SK-N-SH (cell line): ENCODE data around the gene TLNRD1. TPM values are rescaled to one million over a fixed set of nuclear protein-coding genes. Genes with fewer than 3 reads are reported as not detected.

Experiments used
- CTCF ChIA-PET: fragments of 300-600, 350-600 bp; formaldehyde crosslinking; extraction: SDS; loops from one replicate; lab custom pipeline; 2021; lab: Yijun Ruan, JAX
- POLR2A ChIA-PET: fragments of 350-600 bp; sonication (Branson Sonifier 250); formaldehyde crosslinking; extraction: SDS; loops from one replicate; lab custom pipeline; 2020; ENCODE audit warnings: antibody characterized with exemption, inconsistent platforms; lab: Yijun Ruan, JAX
- DNase-seq: peaks from one replicate; pipeline ENCODE4 v3.0.0; 2012
- H2AFZ ChIP-seq: fragments of 200-600 bp; sonication (generic); 2 replicates; pipeline ENCODE4 v1.8.1; 2016; ENCODE audit warnings: antibody characterized with exemption, mild to moderate bottlenecking, low read depth
- H3F3A ChIP-seq: fragments of 200-600 bp; sonication (generic); replicated peaks from 2 replicates; pipeline ENCODE3; 2016; ENCODE audit warnings: antibody characterized with exemption, mild to moderate bottlenecking; ENCODE audit not compliant: insufficient read depth
- H3K27ac ChIP-seq, 2 experiments: fragments of 200-500 bp in 1 of 2; fragments of 200-600 bp in 1 of 2; sonication (Bioruptor generic) in 1 of 2; sonication (generic), shearing (Covaris generic) in 1 of 2; 2 replicates each; pipeline versions ENCODE4 v1.5.1 to v1.6.1; 2014 to 2016; ENCODE audit warnings: low read depth in 2 of 2, inconsistent platforms in 1 of 2, low read length in 1 of 2, mild to moderate bottlenecking in 1 of 2, mixed read lengths in 1 of 2
- H3K27me3 ChIP-seq: fragments of 200-600 bp; sonication (generic), shearing (Covaris generic); 2 replicates; pipeline ENCODE4 v1.6.1; 2016; ENCODE audit warnings: mixed run types; ENCODE audit not compliant: insufficient read depth
- H3K36me3 ChIP-seq, 2 experiments: fragments of 200-500 bp in 1 of 2; fragments of 200-600 bp in 1 of 2; sonication (Bioruptor generic) in 1 of 2; sonication (generic) in 1 of 2; replicated peaks in 1 of 2; 2 replicates each; pipeline versions ENCODE3 to v1.5.1; 2014 to 2016; ENCODE audit warnings: low read length in 1 of 2, mild to moderate bottlenecking in 1 of 2; ENCODE audit not compliant: insufficient read depth in 2 of 2, control insufficient read depth in 1 of 2
- H3K4me1 ChIP-seq, 2 experiments: fragments of 200-500 bp in 1 of 2; fragments of 200-600 bp in 1 of 2; sonication (Bioruptor generic) in 1 of 2; sonication (generic), shearing (Covaris generic) in 1 of 2; 2 replicates each; pipeline versions ENCODE4 v1.5.1 to v1.6.1; 2014 to 2016; ENCODE audit warnings: low read depth in 1 of 2, low read length in 1 of 2, mixed run types in 1 of 2; ENCODE audit not compliant: insufficient read depth in 2 of 2, control insufficient read depth in 1 of 2
- H3K4me2 ChIP-seq: fragments of 200-600 bp; sonication (generic), shearing (Covaris generic); 2 replicates; pipeline ENCODE4 v1.6.1; 2017; ENCODE audit warnings: mixed run types
- H3K4me3 ChIP-seq, 2 experiments: fragments of 200-500 bp in 1 of 2; fragments of 200-600 bp in 1 of 2; sonication (Bioruptor generic) in 1 of 2; sonication (generic), shearing (Covaris generic) in 1 of 2; 2 replicates each; pipeline versions ENCODE4 v1.5.1 to v1.8.1; 2014 to 2016; ENCODE audit warnings: low read depth in 2 of 2, inconsistent platforms in 1 of 2, low read length in 1 of 2, mild to moderate bottlenecking in 1 of 2, mixed read lengths in 1 of 2, moderate library complexity in 1 of 2
- H3K79me2 ChIP-seq: fragments of 200-600 bp; sonication (generic); 2 replicates; pipeline ENCODE4 v1.8.1; 2017; ENCODE audit warnings: mild to moderate bottlenecking; ENCODE audit not compliant: insufficient read depth
- H3K9ac ChIP-seq: fragments of 200-600 bp; sonication (generic); 2 replicates; pipeline ENCODE4 v1.6.1; 2017; ENCODE audit warnings: mixed run types
- H3K9me2 ChIP-seq: fragments of 200-600 bp; sonication (generic); 2 replicates; pipeline ENCODE4 v1.6.1; 2017; ENCODE audit warnings: mixed run types
- H3K9me3 ChIP-seq: fragments of 200-600 bp; sonication (generic); 2 replicates; pipeline ENCODE4 v1.6.1; 2017; ENCODE audit warnings: mixed run types, mild to moderate bottlenecking, moderate library complexity
- H4K20me1 ChIP-seq: fragments of 200-600 bp; sonication (generic); 2 replicates; pipeline ENCODE4 v1.6.1; 2017; ENCODE audit warnings: mild to moderate bottlenecking, mixed run types; ENCODE audit not compliant: insufficient read depth
- EZH2phosphoT487 ChIP-seq: fragments of 200-600 bp; sonication (generic); IDR thresholded peaks from 2 replicates; pipeline ENCODE4 v1.6.1; 2017; ENCODE audit warnings: low read depth, mixed run types, mild to moderate bottlenecking, antibody characterized with exemption, moderate library complexity, borderline replicate concordance
- FOSL2 ChIP-seq: IDR thresholded peaks from 2 replicates; pipeline ENCODE4 v1.4.0; 2012; ENCODE audit warnings: low read depth, mild to moderate bottlenecking, moderate library complexity, borderline replicate concordance
- FOXJ3 ChIP-seq: sonication (generic); formaldehyde crosslinking; IDR thresholded peaks from 2 replicates; pipeline ENCODE4 v1.5.1; 2020; ENCODE audit warnings: mild to moderate bottlenecking, missing genetic modification reagents
- GABPA ChIP-seq: IDR thresholded peaks from 2 replicates; pipeline ENCODE4 v1.4.0; 2012; ENCODE audit warnings: low read depth, mild to moderate bottlenecking
- GATA2 ChIP-seq: sonication (generic); formaldehyde crosslinking; IDR thresholded peaks from 2 replicates; pipeline ENCODE4 v1.5.0; 2020; ENCODE audit warnings: mild to moderate bottlenecking, missing genetic modification reagents
- JUND ChIP-seq: IDR thresholded peaks from 2 replicates; pipeline ENCODE4 v1.4.0; 2012
- MAX ChIP-seq: IDR thresholded peaks from 2 replicates; pipeline ENCODE4 v1.4.0; 2012; ENCODE audit warnings: low read depth
- MEF2A ChIP-seq: IDR thresholded peaks from 2 replicates; pipeline ENCODE4 v1.4.0; 2012; ENCODE audit warnings: low read depth, borderline replicate concordance
- PBX3 ChIP-seq: IDR thresholded peaks from 2 replicates; pipeline ENCODE4; 2012
- RAD21 ChIP-seq: IDR thresholded peaks from 2 replicates; pipeline ENCODE4 v1.6.1; 2012; ENCODE audit warnings: mild to moderate bottlenecking, low read length
- RFX5 ChIP-seq: IDR thresholded peaks from 2 replicates; pipeline ENCODE4 v1.6.1; 2012; ENCODE audit warnings: mild to moderate bottlenecking, improper control_type of control experiment, low read length
- RXRA ChIP-seq: IDR thresholded peaks from 2 replicates; pipeline ENCODE4 v1.4.0; 2012; ENCODE audit warnings: low read depth, mild to moderate bottlenecking, borderline replicate concordance
- SIN3A ChIP-seq: IDR thresholded peaks from 2 replicates; pipeline ENCODE4 v1.6.1; 2012; ENCODE audit warnings: low read depth, mild to moderate bottlenecking, low read length, moderate library complexity, borderline replicate concordance
- SMC3 ChIP-seq: IDR thresholded peaks from 2 replicates; pipeline ENCODE4 v1.6.1; 2012; ENCODE audit warnings: low read depth, low read length, improper control_type of control experiment
- TEAD4 ChIP-seq: IDR thresholded peaks from 2 replicates; pipeline ENCODE4 v1.4.0; 2012; ENCODE audit warnings: mild to moderate bottlenecking, borderline replicate concordance; ENCODE audit not compliant: insufficient read depth
- USF1 ChIP-seq: IDR thresholded peaks from 2 replicates; pipeline ENCODE4 v1.4.0; 2012; ENCODE audit warnings: low read depth, borderline replicate concordance
- USF2 ChIP-seq: fragments of 150-350 bp; IDR thresholded peaks from 2 replicates; pipeline ENCODE4 v1.6.1; 2017; ENCODE audit warnings: antibody characterized with exemption, low read length, low read depth, borderline replicate concordance
- YY1 ChIP-seq: IDR thresholded peaks from 2 replicates; pipeline ENCODE4 v1.4.0; 2012; ENCODE audit warnings: low read depth, mild to moderate bottlenecking
- WGBS: methylation state at CpG from one replicate; pipeline ENCODE4 v1.1.6; 2017; ENCODE audit warnings: low lambda C conversion rate; 5-methylcytosine and 5-hydroxymethylcytosine counted together
- polyA plus RNA-seq, 3 experiments: library from polyadenylated mRNA; depleted of rRNA; stranded (reverse); fragments of >200 nt; gene quantifications; 2 replicates each; pipeline ENCODE4 v1.2.3, GENCODE V29; 2012
- TF ChIP-seq, protein P1 (sequence below): IDR thresholded peaks from 2 replicates; pipeline ENCODE4 v1.6.1; 2012; ENCODE audit warnings: mild to moderate bottlenecking, low read depth, low read length, moderate library complexity

TLNRD1 gene
- polyA plus RNA-seq, 1 of the 3 experiments (the other 2 are of a cell fraction) = 5.0 TPM

DNA sequence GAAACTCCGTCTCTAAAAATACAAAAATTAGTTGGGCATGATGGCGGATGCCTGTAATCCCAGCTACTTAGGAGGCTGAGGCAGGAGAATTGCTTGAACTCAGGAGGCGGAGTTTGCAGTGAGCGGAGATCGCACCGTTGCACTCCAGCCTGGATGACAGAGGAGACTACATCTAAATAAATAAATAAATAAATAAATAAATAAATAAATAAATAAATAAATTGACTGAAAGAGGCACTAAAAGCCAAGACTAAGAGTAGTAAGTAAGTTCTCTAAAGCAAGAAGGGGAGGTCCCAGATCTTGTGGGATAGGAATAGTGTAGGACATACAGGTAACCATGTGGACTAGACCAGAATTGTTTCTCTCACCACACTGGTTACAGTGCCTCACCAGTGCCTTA is 40.0 kb downstream of the TLNRD1 start (continued):
- TF ChIP-seq, protein P1, sequence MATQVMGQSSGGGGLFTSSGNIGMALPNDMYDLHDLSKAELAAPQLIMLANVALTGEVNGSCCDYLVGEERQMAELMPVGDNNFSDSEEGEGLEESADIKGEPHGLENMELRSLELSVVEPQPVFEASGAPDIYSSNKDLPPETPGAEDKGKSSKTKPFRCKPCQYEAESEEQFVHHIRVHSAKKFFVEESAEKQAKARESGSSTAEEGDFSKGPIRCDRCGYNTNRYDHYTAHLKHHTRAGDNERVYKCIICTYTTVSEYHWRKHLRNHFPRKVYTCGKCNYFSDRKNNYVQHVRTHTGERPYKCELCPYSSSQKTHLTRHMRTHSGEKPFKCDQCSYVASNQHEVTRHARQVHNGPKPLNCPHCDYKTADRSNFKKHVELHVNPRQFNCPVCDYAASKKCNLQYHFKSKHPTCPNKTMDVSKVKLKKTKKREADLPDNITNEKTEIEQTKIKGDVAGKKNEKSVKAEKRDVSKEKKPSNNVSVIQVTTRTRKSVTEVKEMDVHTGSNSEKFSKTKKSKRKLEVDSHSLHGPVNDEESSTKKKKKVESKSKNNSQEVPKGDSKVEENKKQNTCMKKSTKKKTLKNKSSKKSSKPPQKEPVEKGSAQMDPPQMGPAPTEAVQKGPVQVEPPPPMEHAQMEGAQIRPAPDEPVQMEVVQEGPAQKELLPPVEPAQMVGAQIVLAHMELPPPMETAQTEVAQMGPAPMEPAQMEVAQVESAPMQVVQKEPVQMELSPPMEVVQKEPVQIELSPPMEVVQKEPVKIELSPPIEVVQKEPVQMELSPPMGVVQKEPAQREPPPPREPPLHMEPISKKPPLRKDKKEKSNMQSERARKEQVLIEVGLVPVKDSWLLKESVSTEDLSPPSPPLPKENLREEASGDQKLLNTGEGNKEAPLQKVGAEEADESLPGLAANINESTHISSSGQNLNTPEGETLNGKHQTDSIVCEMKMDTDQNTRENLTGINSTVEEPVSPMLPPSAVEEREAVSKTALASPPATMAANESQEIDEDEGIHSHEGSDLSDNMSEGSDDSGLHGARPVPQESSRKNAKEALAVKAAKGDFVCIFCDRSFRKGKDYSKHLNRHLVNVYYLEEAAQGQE = no peak
- no peak for TF ChIP-seq RAD21
- no peak for TF ChIP-seq FOSL2
- TF ChIP-seq FOXJ3 (CRISPR knock-in tag) = no peak
- no peak for TF ChIP-seq GABPA
- TF ChIP-seq SMC3 = no peak
- TF ChIP-seq YY1 = no peak
- no peak for TF ChIP-seq MAX
- TF ChIP-seq, all 33 proteins: peak for 0

GRCh38 chr15:81043281-81043934 is 42.7 kb downstream of the TLNRD1 start:
- ChIA-PET POLR2A (no interaction called here), CTCF (no interaction called here)
- H3K9ac ChIP-seq = no peak overlapping the region
- no peaks in the 10 kb centered on the region for H3K9me2 ChIP-seq
- no peaks in the 10 kb centered on the region for H3K27me3 ChIP-seq
- 50% methylated on average over 2 of the region's 2 CpGs for WGBS
- H3K36me3 ChIP-seq = no peaks in the 10 kb centered on the region
- H2AFZ ChIP-seq = no peak overlapping the region
- DNase-seq = no peak
- H3K4me1 ChIP-seq = no peaks in the 10 kb centered on the region
- no peak overlapping the region for H3K27ac ChIP-seq
- no peak overlapping the region for H3K4me2 ChIP-seq
- no peaks in the 10 kb centered on the region for H3K9me3 ChIP-seq
- H3K79me2 ChIP-seq = no peaks in the 10 kb centered on the region
- H4K20me1 ChIP-seq = no peaks in the 10 kb centered on the region
- H3F3A ChIP-seq = no peaks in the 10 kb centered on the region
- no peak overlapping the region for H3K4me3 ChIP-seq
- no peak for TF ChIP-seq EZH2phosphoT487
- TF ChIP-seq TEAD4 = no peak
- TF ChIP-seq USF2 = no peak
- TF ChIP-seq GATA2 (CRISPR knock-in tag) = no peak
- no peak for TF ChIP-seq SIN3A
- no peak for TF ChIP-seq MEF2A
- TF ChIP-seq RXRA = no peak
- TF ChIP-seq USF1 = no peak
- no peak for TF ChIP-seq MAX
- TF ChIP-seq, protein P1 = no peak
- no peak for TF ChIP-seq GABPA
- no peak for TF ChIP-seq RFX5
- TF ChIP-seq YY1 = no peak
- TF ChIP-seq JUND = no peak
- no peak for TF ChIP-seq FOXJ3 (CRISPR knock-in tag)
- TF ChIP-seq PBX3 = no peak
